IPS-NIHi7 (cell line): Measurements from ENCODE around the gene DNAJB6.
A peak's percentile ranks its signal among the peaks of the same experiment; 100 is the strongest.

Source experiments
- DNase-seq: peaks from one replicate; pipeline ENCODE4 v3.0.0; 2012; ENCODE audit warnings: mixed read lengths; ENCODE audit errors: extremely low spot score

The DNAJB6 gene

GRCh38 chr7:157396316-157397035 is 59.7 kb downstream of the DNAJB6 start:
- no peak for DNase-seq

GRCh38 chr7:157397036-157397720 is 60.4 kb downstream of the DNAJB6 start:
- DNase-seq, result no peak

- peak; percentile 59 for DNase-seq
These were observed 61.2 kb downstream of the DNAJB6 start for GRCh38 chr7:157397731-157398691.

- no peak for DNase-seq
These were observed 62.4 kb downstream of the DNAJB6 start for GRCh38 chr7:157399086-157399687.

GRCh38 chr7:157400171-157400860 is 63.5 kb downstream of the DNAJB6 start:
- DNase-seq, result no peak

- DNase-seq, result no peak
These were observed 65.0 kb downstream of the DNAJB6 start for GRCh38 chr7:157401567-157402387.

- no peak for DNase-seq
These were observed 65.5 kb downstream of the DNAJB6 start for GRCh38 chr7:157402388-157402703.

- no peak for DNase-seq
These were observed 66.2 kb downstream of the DNAJB6 start for GRCh38 chr7:157402911-157403534.

GRCh38 chr7:157403646-157404401 is 67.0 kb downstream of the DNAJB6 start:
- no peak for DNase-seq

GRCh38 chr7:157404845-157405481 is 68.2 kb downstream of the DNAJB6 start:
- no peak for DNase-seq

GRCh38 chr7:157405501-157405900 is 68.7 kb downstream of the DNAJB6 start:
- no peak for DNase-seq

GRCh38 chr7:157405914-157406810 is 69.4 kb downstream of the DNAJB6 start:
- no peak for DNase-seq

GRCh38 chr7:157406971-157407370 is 70.2 kb downstream of the DNAJB6 start:
- DNase-seq, result no peak

GRCh38 chr7:157407512-157408257 is 70.9 kb downstream of the DNAJB6 start:
- DNase-seq, result no peak

- DNase-seq, result no peak
These were observed 71.7 kb downstream of the DNAJB6 start for GRCh38 chr7:157408258-157409101.

- no peak for DNase-seq
These were observed 72.4 kb downstream of the DNAJB6 start for GRCh38 chr7:157409149-157409752.
